ENCODE data around the gene TMEM51. TPM values are rescaled to one million over a fixed set of nuclear protein-coding genes. Genes with fewer than 3 reads are reported as not detected.

Gene TMEM51
- total RNA-seq, 2 donors from 2014 or later: 12.1 TPM

DNA sequence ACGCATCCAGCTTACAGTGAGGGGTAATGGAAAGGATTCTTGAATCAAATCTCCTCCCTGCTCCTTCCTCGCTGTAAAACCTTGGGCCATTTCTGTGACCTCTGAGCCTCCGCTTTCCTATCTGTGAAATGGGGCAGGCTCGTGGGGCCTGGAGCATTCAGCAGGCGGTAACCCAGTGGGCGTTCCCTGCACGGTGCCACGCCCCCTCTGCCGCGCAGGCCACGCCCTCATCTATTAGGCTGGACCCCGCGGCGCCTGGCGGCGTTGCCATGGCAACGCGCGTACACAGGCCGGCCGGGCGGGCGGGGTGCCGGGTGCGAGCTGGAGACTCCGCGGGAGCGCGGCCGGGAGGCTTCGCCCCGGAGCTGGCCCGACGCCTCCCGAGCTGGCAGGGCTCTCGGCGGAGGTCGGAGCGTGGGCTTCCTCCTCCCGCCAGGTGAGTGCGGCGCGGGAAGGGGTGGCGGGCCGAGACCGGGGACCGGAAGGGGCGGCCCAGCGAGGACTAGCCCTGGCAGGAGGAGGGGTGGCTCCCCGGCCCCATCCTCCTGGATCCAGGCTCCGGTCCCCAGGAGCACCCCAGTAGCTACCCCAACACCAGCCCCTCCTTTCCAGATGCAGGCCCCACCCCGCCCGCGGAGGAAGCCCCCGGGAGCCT lies 93.5 kb downstream of the TMEM51 start, which contains the start of gene FHAD1:
Gene FHAD1, plus strand, starts transcription at position 264 of the 655 bp plus-strand sequence. CDS start 4,562 bp downstream, outside the sequence.
- H3K27me3 Mint-ChIP-seq (ENCODE audit: insufficient read depth): peaks cover 24% of the 10 kb centered on the region
- Histone ChIP-seq H3K27ac (ENCODE audit: low read depth, low read length) (no peak within 1 kb of the TSS), H3K27me3 (ENCODE audit: control insufficient read depth, insufficient read depth, low read length, poor library complexity, severe bottlenecking) (no peaks in the 10 kb centered on the region), H3K4me3 (ENCODE audit: low read length) (peak within 1 kb of the TSS; percentile 74), H3K9me3 (ENCODE audit: control insufficient read depth, low read length) (peaks cover 3% of the 10 kb centered on the region), H3K4me1 (ENCODE audit: control insufficient read depth, insufficient read depth, low read length) (peaks cover 2% of the 10 kb centered on the region), H3K36me3 (ENCODE audit: control insufficient read depth, insufficient read depth, low read length) (no peaks in the 10 kb centered on the region), H3K9ac (ENCODE audit: extremely low read depth, low read length, poor library complexity, severe bottlenecking) (peak within 1 kb of the TSS; percentile 59)
- no peaks in the 10 kb centered on the region for H3K36me3 Mint-ChIP-seq (ENCODE audit: low read depth)
- H3K27ac Mint-ChIP-seq: no peak within 1 kb of the TSS
- no peak for TF ChIP-seq CTCF (conservative IDR thresholded peaks at IDR 0.05)
- no peaks in the 10 kb centered on the region for H3K9me3 Mint-ChIP-seq
- 6% methylated on average over 54 of the region's 55 CpGs; no CpG with 5 or more reads in 1 of the 2 experiments for WGBS, 2 experiments (ENCODE audit: insufficient coverage in 1 of 2, insufficient read length in 1 of 2)
- peaks cover 24% of the 10 kb centered on the region for H3K4me1 Mint-ChIP-seq
- peak; percentile 92 for DNase-seq
- peak within 1 kb of the TSS; percentile 66 for H3K4me3 Mint-ChIP-seq

GRCh38 chr1:15248216-15248615 lies 94.7 kb downstream of the TMEM51 start:
- peaks cover 24% of the 10 kb centered on the region for H3K27me3 Mint-ChIP-seq (ENCODE audit: insufficient read depth)
- Histone ChIP-seq H3K27ac (ENCODE audit: low read depth, low read length) (no peak overlapping the region), H3K9me3 (ENCODE audit: control insufficient read depth, low read length) (peaks cover 6% of the 10 kb centered on the region), H3K27me3 (ENCODE audit: control insufficient read depth, insufficient read depth, low read length, poor library complexity, severe bottlenecking) (no peaks in the 10 kb centered on the region), H3K4me3 (ENCODE audit: low read length) (no peak overlapping the region), H3K36me3 (ENCODE audit: control insufficient read depth, insufficient read depth, low read length) (no peaks in the 10 kb centered on the region), H3K9ac (ENCODE audit: extremely low read depth, low read length, poor library complexity, severe bottlenecking) (no peak overlapping the region), H3K4me1 (ENCODE audit: control insufficient read depth, insufficient read depth, low read length) (peaks cover 2% of the 10 kb centered on the region)
- peaks cover 2% of the 10 kb centered on the region for H3K36me3 Mint-ChIP-seq (ENCODE audit: low read depth)
- 87 to 88% methylated on average over 4 of the region's 4 CpGs for WGBS, 2 experiments (ENCODE audit: insufficient coverage in 1 of 2, insufficient read length in 1 of 2)
- no peak for TF ChIP-seq CTCF (conservative IDR thresholded peaks at IDR 0.05)
- no peak for DNase-seq
- no peak overlapping the region for H3K27ac Mint-ChIP-seq
- no peaks in the 10 kb centered on the region for H3K9me3 Mint-ChIP-seq
- H3K4me3 Mint-ChIP-seq: no peak overlapping the region
- H3K4me1 Mint-ChIP-seq: peaks cover 24% of the 10 kb centered on the region

DNA sequence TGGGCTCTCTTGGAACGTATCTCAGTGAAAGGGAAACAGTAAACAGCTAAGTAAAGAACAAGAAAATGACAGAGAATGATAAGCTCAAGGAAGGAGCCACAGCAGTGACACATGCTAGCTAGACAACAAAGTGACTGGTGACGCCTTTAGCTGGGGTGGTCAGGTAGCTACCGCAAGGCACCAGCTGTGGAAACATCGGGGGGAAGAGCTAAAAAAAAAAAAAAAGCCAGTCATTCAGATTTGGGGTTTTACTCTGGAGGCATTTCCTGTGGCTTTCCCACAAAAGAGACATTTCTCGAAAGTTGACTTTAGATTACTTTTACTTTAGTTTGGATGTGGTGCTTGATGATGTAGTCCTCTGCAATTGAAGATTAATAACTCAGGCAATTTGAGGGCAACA lies 95.5 kb downstream of the TMEM51 start:
- no peak overlapping the region for H3K4me3 ChIP-seq (ENCODE audit: low read length)
- no peak overlapping the region for H3K27ac Mint-ChIP-seq
- TF ChIP-seq CTCF (conservative IDR thresholded peaks at IDR 0.05): no peak
- H3K4me1 ChIP-seq (ENCODE audit: control insufficient read depth, insufficient read depth, low read length): peaks cover 2% of the 10 kb centered on the region
- no peak for DNase-seq
- H3K27ac ChIP-seq (ENCODE audit: low read depth, low read length): no peak overlapping the region
- peaks cover 24% of the 10 kb centered on the region for H3K4me1 Mint-ChIP-seq
- no peaks in the 10 kb centered on the region for H3K9me3 Mint-ChIP-seq
- H3K9ac ChIP-seq (ENCODE audit: extremely low read depth, low read length, poor library complexity, severe bottlenecking): no peak overlapping the region
- peaks cover 2% of the 10 kb centered on the region for H3K36me3 Mint-ChIP-seq (ENCODE audit: low read depth)
- H3K4me3 Mint-ChIP-seq: no peak overlapping the region
- 85 to 94% methylated on average over 4 to 5 of the region's 5 CpGs for WGBS, 2 experiments (ENCODE audit: insufficient coverage in 1 of 2, insufficient read length in 1 of 2)
- no peaks in the 10 kb centered on the region for H3K36me3 ChIP-seq (ENCODE audit: control insufficient read depth, insufficient read depth, low read length)
- H3K9me3 ChIP-seq (ENCODE audit: control insufficient read depth, low read length): peaks cover 6% of the 10 kb centered on the region
- no peaks in the 10 kb centered on the region for H3K27me3 ChIP-seq (ENCODE audit: control insufficient read depth, insufficient read depth, low read length, poor library complexity, severe bottlenecking)
- peaks cover 24% of the 10 kb centered on the region for H3K27me3 Mint-ChIP-seq (ENCODE audit: insufficient read depth)
